GM23338 (cell line): ENCODE results near the gene MUC6. TPM values are rescaled to one million over a fixed set of nuclear protein-coding genes. Genes with fewer than 3 reads are reported as not detected.

Source experiments
- ATAC-seq: fragments of 200-7000 bp; cut with Tn5 transposase; 3 replicates; pipeline ENCODE4 v1.9.1; 2020
- DNase-seq: peaks from one replicate; pipeline ENCODE4 v3.0.0-alpha.2; 2015; ENCODE audit warnings: low spot score
- H2AFZ ChIP-seq: fragments of 200-600 bp; sonication (generic); 2 replicates; pipeline ENCODE4 v1.8.0; 2016; ENCODE audit warnings: antibody characterized with exemption, mild to moderate bottlenecking, moderate library complexity
- H3F3A ChIP-seq: fragments of 200-600 bp; sonication (generic); replicated peaks from 2 replicates; pipeline ENCODE4 v1.8.0; 2017; ENCODE audit warnings: antibody characterized with exemption, mixed run types, low read depth
- H3K27ac ChIP-seq: fragments of 200-600 bp; sonication (generic); 2 replicates; pipeline ENCODE4 v1.6.1; 2016; ENCODE audit warnings: low read depth
- H3K27me3 ChIP-seq: fragments of 200-600 bp; sonication (generic); 2 replicates; pipeline ENCODE4 v1.8.0; 2016; ENCODE audit warnings: mild to moderate bottlenecking, mixed run types, moderate library complexity; ENCODE audit not compliant: insufficient read depth
- H3K36me3 ChIP-seq: fragments of 200-600 bp; sonication (generic); 2 replicates; pipeline ENCODE4 v1.8.0; 2016; ENCODE audit warnings: mild to moderate bottlenecking; ENCODE audit not compliant: insufficient read depth
- H3K4me1 ChIP-seq: fragments of 200-600 bp; sonication (generic); 2 replicates; pipeline ENCODE4 v1.8.0; 2016; ENCODE audit warnings: mild to moderate bottlenecking, moderate library complexity; ENCODE audit not compliant: insufficient read depth
- H3K4me2 ChIP-seq: fragments of 200-600 bp; sonication (generic); 2 replicates; pipeline ENCODE4 v1.7.1; 2017; ENCODE audit warnings: mixed run types
- H3K4me3 ChIP-seq: fragments of 200-600 bp; sonication (generic); 2 replicates; pipeline ENCODE4 v1.6.1; 2016; ENCODE audit warnings: mixed run types
- H3K79me2 ChIP-seq: fragments of 200-600 bp; sonication (generic); replicated peaks from 2 replicates; pipeline ENCODE4 v1.8.0; 2017; ENCODE audit warnings: mild to moderate bottlenecking; ENCODE audit not compliant: insufficient read depth
- H3K9me2 ChIP-seq: fragments of 200-600 bp; sonication (generic); 2 replicates; pipeline ENCODE4 v1.8.0; 2017; ENCODE audit not compliant: insufficient read depth
- H4K20me1 ChIP-seq: fragments of 200-600 bp; sonication (generic); replicated peaks from 2 replicates; pipeline ENCODE4 v1.8.0; 2017; ENCODE audit warnings: mild to moderate bottlenecking; ENCODE audit not compliant: insufficient read depth
- H3K27ac Mint-ChIP-seq: 2 replicates; pipeline ENCODE4 v1.8.0; 2020; ENCODE audit warnings: inconsistent platforms, mild to moderate bottlenecking, moderate library complexity, mixed read lengths
- H3K27me3 Mint-ChIP-seq: 3 replicates; pipeline ENCODE4 v1.8.0; 2022; ENCODE audit warnings: low read depth, mild to moderate bottlenecking, moderate library complexity, mixed read lengths, inconsistent platforms; ENCODE audit not compliant: insufficient read depth, poor library complexity
- H3K36me3 Mint-ChIP-seq: 3 replicates; pipeline ENCODE4 v1.8.0; 2021; ENCODE audit warnings: low read depth, mild to moderate bottlenecking, inconsistent platforms, moderate library complexity, mixed read lengths
- H3K4me1 Mint-ChIP-seq: 3 replicates; pipeline ENCODE4 v1.8.0; 2020; ENCODE audit warnings: mild to moderate bottlenecking, inconsistent platforms, mixed read lengths
- H3K4me3 Mint-ChIP-seq: 3 replicates; pipeline ENCODE4 v1.8.0; 2021; ENCODE audit warnings: moderate library complexity, mild to moderate bottlenecking, inconsistent platforms, mixed read lengths
- H3K9me3 Mint-ChIP-seq: 3 replicates; pipeline ENCODE4 v1.8.0; 2020; ENCODE audit warnings: moderate library complexity, mild to moderate bottlenecking, inconsistent platforms, mixed read lengths
- JUNB ChIP-seq: IDR thresholded peaks from one replicate; pipeline ENCODE4 v1.6.1; 2016; ENCODE audit warnings: antibody characterized with exemption; ENCODE audit not compliant: unreplicated experiment
- NANOG ChIP-seq: IDR thresholded peaks from 2 replicates; pipeline ENCODE4 v1.6.1; 2016; ENCODE audit warnings: antibody characterized with exemption, borderline replicate concordance
- REST ChIP-seq: IDR thresholded peaks from one replicate; pipeline ENCODE4 v1.6.1; 2018; ENCODE audit warnings: antibody characterized with exemption; ENCODE audit not compliant: unreplicated experiment
- STAT1 ChIP-seq: IDR thresholded peaks from one replicate; pipeline ENCODE4 v1.6.1; 2016; ENCODE audit warnings: antibody characterized with exemption; ENCODE audit not compliant: unreplicated experiment
- ZNF331 ChIP-seq: fragments of 250-450 bp; sonication (Bioruptor Pico); IDR thresholded peaks from 2 replicates; pipeline ENCODE4 v1.5.0; 2020; ENCODE audit warnings: low read depth, mild to moderate bottlenecking, moderate library complexity
- ZNF462 ChIP-seq: fragments of 250-450 bp; sonication (Bioruptor Pico); IDR thresholded peaks from 2 replicates; pipeline ENCODE4 v1.5.0; 2020; ENCODE audit warnings: mild to moderate bottlenecking, moderate library complexity
- polyA plus RNA-seq: library from polyadenylated mRNA; unstranded; fragments of >200 nt; fragmentation: Nextera tagmentation; extraction: Ambion mirVana; gene quantifications from 2 replicates; pipeline ENCODE4 v1.2.1, GENCODE V29; 2016
- total RNA-seq: library from RNA; depleted of rRNA; stranded (reverse); fragments of >200 nt; shearing (Covaris generic); gene quantifications from 2 replicates; pipeline ENCODE4 v1.2.3, GENCODE V29; 2014
- TF ChIP-seq, protein P1 (sequence below): IDR thresholded peaks from 2 replicates; pipeline ENCODE4 v1.6.1; 2016; ENCODE audit warnings: antibody characterized with exemption
- TF ChIP-seq, protein P2 (sequence below), 2 experiments: fragments of 200-600 bp in 1 of 2; sonication (generic) in 1 of 2; conservative IDR thresholded peaks; 2 replicates each; pipeline versions ENCODE4 v1.5.1 to v1.6.1; 2016 to 2017; ENCODE audit warnings: antibody characterized with exemption in 2 of 2, low read depth in 2 of 2, mild to moderate bottlenecking in 2 of 2, moderate library complexity in 1 of 2

Gene MUC6
- total and polyA plus RNA-seq, 2 experiments from 2014 or later: not detected

GRCh38 chr11:993632-994167 is 42.8 kb downstream of the MUC6 start:
- H3K4me2 ChIP-seq: no peak overlapping the region
- H3K36me3 ChIP-seq: peaks cover 3% of the 10 kb centered on the region; the same call in 1 of the 2 replicates
- ATAC-seq (no peak), DNase-seq (no peak)
- no peak overlapping the region for H2AFZ ChIP-seq
- peaks cover 42% of the 10 kb centered on the region for H3K36me3 Mint-ChIP-seq
- H3K9me2 ChIP-seq: no peaks in the 10 kb centered on the region
- H3K27me3 Mint-ChIP-seq: peaks cover 19% of the 10 kb centered on the region
- no peak overlapping the region for H3K4me3 Mint-ChIP-seq
- H4K20me1 ChIP-seq: no peaks in the 10 kb centered on the region
- no peaks in the 10 kb centered on the region for H3K27me3 ChIP-seq
- no peaks in the 10 kb centered on the region for H3F3A ChIP-seq
- no peak for TF ChIP-seq ZNF331 (CRISPR knock-in tag)
- TF ChIP-seq NANOG: no peak
- H3K4me1 ChIP-seq: no peaks in the 10 kb centered on the region
- H3K27ac Mint-ChIP-seq: no peak overlapping the region
- H3K79me2 ChIP-seq: no peaks in the 10 kb centered on the region
- H3K27ac ChIP-seq: no peak overlapping the region
- peaks cover 2% of the 10 kb centered on the region; the same call in 1 of the 3 replicates for H3K4me1 Mint-ChIP-seq
- H3K4me3 ChIP-seq: no peak overlapping the region
- peaks cover 3% of the 10 kb centered on the region; the same call in 2 of the 3 replicates for H3K9me3 Mint-ChIP-seq

- Histone ChIP-seq H3K9me2 (no peaks in the 10 kb centered on the region), H3K27ac (no peak overlapping the region), H3F3A (no peaks in the 10 kb centered on the region), H3K4me2 (no peak overlapping the region), H3K36me3 (peaks cover 3% of the 10 kb centered on the region; the same call in 1 of the 2 replicates), H3K4me1 (no peaks in the 10 kb centered on the region), H4K20me1 (no peaks in the 10 kb centered on the region), H3K27me3 (no peaks in the 10 kb centered on the region), H3K4me3 (no peak overlapping the region), H3K79me2 (no peaks in the 10 kb centered on the region), H2AFZ (no peak overlapping the region)
- no peak for ATAC-seq
- Mint-ChIP-seq H3K27me3 (peaks cover 19% of the 10 kb centered on the region), H3K9me3 (peaks cover 3% of the 10 kb centered on the region; the same call in 2 of the 3 replicates), H3K36me3 (peaks cover 44% of the 10 kb centered on the region), H3K27ac (no peak overlapping the region; the same call in 1 of the 2 replicates), H3K4me1 (peaks cover 2% of the 10 kb centered on the region; the same call in 1 of the 3 replicates), H3K4me3 (no peak overlapping the region; the same call in 2 of the 3 replicates)
- no peak for DNase-seq
- TF ChIP-seq ZNF331 (CRISPR knock-in tag): no peak
- TF ChIP-seq REST: no peak
- no peak for TF ChIP-seq STAT1
- TF ChIP-seq, protein P1, sequence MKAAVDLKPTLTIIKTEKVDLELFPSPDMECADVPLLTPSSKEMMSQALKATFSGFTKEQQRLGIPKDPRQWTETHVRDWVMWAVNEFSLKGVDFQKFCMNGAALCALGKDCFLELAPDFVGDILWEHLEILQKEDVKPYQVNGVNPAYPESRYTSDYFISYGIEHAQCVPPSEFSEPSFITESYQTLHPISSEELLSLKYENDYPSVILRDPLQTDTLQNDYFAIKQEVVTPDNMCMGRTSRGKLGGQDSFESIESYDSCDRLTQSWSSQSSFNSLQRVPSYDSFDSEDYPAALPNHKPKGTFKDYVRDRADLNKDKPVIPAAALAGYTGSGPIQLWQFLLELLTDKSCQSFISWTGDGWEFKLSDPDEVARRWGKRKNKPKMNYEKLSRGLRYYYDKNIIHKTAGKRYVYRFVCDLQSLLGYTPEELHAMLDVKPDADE: no peak
- no peak for TF ChIP-seq ZNF462
- TF ChIP-seq, protein P2, sequence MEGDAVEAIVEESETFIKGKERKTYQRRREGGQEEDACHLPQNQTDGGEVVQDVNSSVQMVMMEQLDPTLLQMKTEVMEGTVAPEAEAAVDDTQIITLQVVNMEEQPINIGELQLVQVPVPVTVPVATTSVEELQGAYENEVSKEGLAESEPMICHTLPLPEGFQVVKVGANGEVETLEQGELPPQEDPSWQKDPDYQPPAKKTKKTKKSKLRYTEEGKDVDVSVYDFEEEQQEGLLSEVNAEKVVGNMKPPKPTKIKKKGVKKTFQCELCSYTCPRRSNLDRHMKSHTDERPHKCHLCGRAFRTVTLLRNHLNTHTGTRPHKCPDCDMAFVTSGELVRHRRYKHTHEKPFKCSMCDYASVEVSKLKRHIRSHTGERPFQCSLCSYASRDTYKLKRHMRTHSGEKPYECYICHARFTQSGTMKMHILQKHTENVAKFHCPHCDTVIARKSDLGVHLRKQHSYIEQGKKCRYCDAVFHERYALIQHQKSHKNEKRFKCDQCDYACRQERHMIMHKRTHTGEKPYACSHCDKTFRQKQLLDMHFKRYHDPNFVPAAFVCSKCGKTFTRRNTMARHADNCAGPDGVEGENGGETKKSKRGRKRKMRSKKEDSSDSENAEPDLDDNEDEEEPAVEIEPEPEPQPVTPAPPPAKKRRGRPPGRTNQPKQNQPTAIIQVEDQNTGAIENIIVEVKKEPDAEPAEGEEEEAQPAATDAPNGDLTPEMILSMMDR (conservative IDR thresholded peaks at IDR 0.05; ENCODE audit: low read depth in 2 of 2): no peak
- TF ChIP-seq JUNB: no peak
Observed at GRCh38 chr11:992577-992976, 43.9 kb downstream of the MUC6 start.
